HG02938 (cell line): ENCODE measurements around the gene TRAM2.
A peak's percentile ranks its signal among the peaks of the same experiment; 100 is the strongest.

Experiments
- ATAC-seq: cut with Tn5 transposase; IDR thresholded peaks from one replicate; pipeline ENCODE4 v1.9.1; 2021; ENCODE audit warnings: mild to moderate bottlenecking, moderate library complexity; ENCODE audit not compliant: unreplicated experiment

Gene TRAM2

GRCh38 chr6:52571099-52571755, 5.6 kb downstream of the TRAM2 start:
- ATAC-seq = no peak

GRCh38 chr6:52570291-52570700, 6.6 kb downstream of the TRAM2 start:
- no peak for ATAC-seq

GRCh38 chr6:52568320-52568719, 8.5 kb downstream of the TRAM2 start:
- ATAC-seq = no peak

- no peak for ATAC-seq
Measured at GRCh38 chr6:52566853-52567279, 10.0 kb downstream of the TRAM2 start.

GRCh38 chr6:52566201-52566600, 10.7 kb downstream of the TRAM2 start:
- peak; percentile 46 for ATAC-seq

- no peak for ATAC-seq
Measured at GRCh38 chr6:52564856-52565255, 12.0 kb downstream of the TRAM2 start.

- no peak for ATAC-seq
Measured at GRCh38 chr6:52562911-52563310, 13.9 kb downstream of the TRAM2 start.

- ATAC-seq = no peak
Measured at GRCh38 chr6:52560462-52560861, 16.4 kb downstream of the TRAM2 start.

- no peak for ATAC-seq
Measured at GRCh38 chr6:52558266-52559000, 18.4 kb downstream of the TRAM2 start.

GRCh38 chr6:52557389-52558265, 19.2 kb downstream of the TRAM2 start:
- ATAC-seq = no peak

GRCh38 chr6:52555518-52556233, 21.2 kb downstream of the TRAM2 start:
- ATAC-seq = no peak

- ATAC-seq = no peak
Measured at GRCh38 chr6:52554684-52555280, 22.1 kb downstream of the TRAM2 start.

GRCh38 chr6:52553719-52554118, 23.1 kb downstream of the TRAM2 start:
- no peak for ATAC-seq

- ATAC-seq = no peak
Measured at GRCh38 chr6:52553158-52553557, 23.7 kb downstream of the TRAM2 start.

- peak; percentile 92 for ATAC-seq
Measured at GRCh38 chr6:52552278-52552643, 24.6 kb downstream of the TRAM2 start.

- no peak for ATAC-seq
Measured at GRCh38 chr6:52551483-52552277, 25.2 kb downstream of the TRAM2 start.

GRCh38 chr6:52550870-52551269, 26.0 kb downstream of the TRAM2 start:
- ATAC-seq = no peak

- no peak for ATAC-seq
Measured at GRCh38 chr6:52550014-52550575, 26.8 kb downstream of the TRAM2 start.

- ATAC-seq = no peak
Measured at GRCh38 chr6:52549428-52549827, 27.4 kb downstream of the TRAM2 start.
